Osteoblast (primary cell): ENCODE results near the gene GAS6. TPM values are rescaled to one million over a fixed set of nuclear protein-coding genes. Genes with fewer than 3 reads are reported as not detected.

Experiments used
- DNase-seq: peaks from one replicate; pipeline ENCODE4 v3.0.0; 2011; ENCODE audit warnings: low spot score, mixed read lengths; ENCODE audit not compliant: insufficient read length; ENCODE audit errors: missing footprints
- H2AFZ ChIP-seq: 2 replicates; pipeline ENCODE4 v1.6.0; 2011; ENCODE audit warnings: mild to moderate bottlenecking, low read length
- H3K27ac ChIP-seq: 2 replicates; pipeline ENCODE4 v1.5.1; 2011; ENCODE audit warnings: mild to moderate bottlenecking, low read depth, low read length, moderate library complexity
- H3K27me3 ChIP-seq: 2 replicates; pipeline ENCODE4 v1.6.0; 2012; ENCODE audit warnings: mild to moderate bottlenecking, control low read depth, inconsistent platforms, low read length, moderate library complexity; ENCODE audit not compliant: insufficient read depth
- H3K36me3 ChIP-seq: 2 replicates; pipeline ENCODE4 v1.5.1; 2011; ENCODE audit warnings: mild to moderate bottlenecking, low read length, control low read depth, moderate library complexity; ENCODE audit not compliant: insufficient read depth
- H3K4me1 ChIP-seq: 2 replicates; pipeline ENCODE4 v1.5.1; 2011; ENCODE audit warnings: mild to moderate bottlenecking, low read length, control low read depth, moderate library complexity; ENCODE audit not compliant: insufficient read depth
- H3K4me2 ChIP-seq: 2 replicates; pipeline ENCODE4 v1.6.0; 2011; ENCODE audit warnings: mild to moderate bottlenecking, low read length; ENCODE audit not compliant: insufficient read depth
- H3K4me3 ChIP-seq: fragments of 200-600 bp; sonication (generic); 3 replicates; pipeline ENCODE4 v1.5.1; 2012; ENCODE audit warnings: mild to moderate bottlenecking, low read length, inconsistent platforms; ENCODE audit not compliant: insufficient read depth
- H3K79me2 ChIP-seq: 2 replicates; pipeline ENCODE4 v1.6.0; 2012; ENCODE audit warnings: mild to moderate bottlenecking, low read length, control low read depth, inconsistent platforms; ENCODE audit not compliant: insufficient read depth
- H3K9me3 ChIP-seq: 2 replicates; pipeline ENCODE4 v1.5.1; 2011; ENCODE audit warnings: low read depth, low read length, control low read depth
- H4K20me1 ChIP-seq: 2 replicates; pipeline ENCODE4 v1.6.0; 2012; ENCODE audit warnings: mild to moderate bottlenecking, low read length, control low read depth; ENCODE audit not compliant: insufficient read depth
- total RNA-seq: library from RNA; depleted of rRNA; stranded (reverse); fragments of >200 nt; gene quantifications from 2 replicates; pipeline ENCODE4 v1.2.3, GENCODE V29; 2012
- TF ChIP-seq, protein P1 (sequence below): IDR thresholded peaks from 2 replicates; pipeline ENCODE4 v1.5.1; 2011; ENCODE audit warnings: mild to moderate bottlenecking, low read depth, low read length, moderate library complexity; ENCODE audit errors: extremely low read depth

The GAS6 gene
- total RNA-seq, 1 donor = 417 TPM

DNA sequence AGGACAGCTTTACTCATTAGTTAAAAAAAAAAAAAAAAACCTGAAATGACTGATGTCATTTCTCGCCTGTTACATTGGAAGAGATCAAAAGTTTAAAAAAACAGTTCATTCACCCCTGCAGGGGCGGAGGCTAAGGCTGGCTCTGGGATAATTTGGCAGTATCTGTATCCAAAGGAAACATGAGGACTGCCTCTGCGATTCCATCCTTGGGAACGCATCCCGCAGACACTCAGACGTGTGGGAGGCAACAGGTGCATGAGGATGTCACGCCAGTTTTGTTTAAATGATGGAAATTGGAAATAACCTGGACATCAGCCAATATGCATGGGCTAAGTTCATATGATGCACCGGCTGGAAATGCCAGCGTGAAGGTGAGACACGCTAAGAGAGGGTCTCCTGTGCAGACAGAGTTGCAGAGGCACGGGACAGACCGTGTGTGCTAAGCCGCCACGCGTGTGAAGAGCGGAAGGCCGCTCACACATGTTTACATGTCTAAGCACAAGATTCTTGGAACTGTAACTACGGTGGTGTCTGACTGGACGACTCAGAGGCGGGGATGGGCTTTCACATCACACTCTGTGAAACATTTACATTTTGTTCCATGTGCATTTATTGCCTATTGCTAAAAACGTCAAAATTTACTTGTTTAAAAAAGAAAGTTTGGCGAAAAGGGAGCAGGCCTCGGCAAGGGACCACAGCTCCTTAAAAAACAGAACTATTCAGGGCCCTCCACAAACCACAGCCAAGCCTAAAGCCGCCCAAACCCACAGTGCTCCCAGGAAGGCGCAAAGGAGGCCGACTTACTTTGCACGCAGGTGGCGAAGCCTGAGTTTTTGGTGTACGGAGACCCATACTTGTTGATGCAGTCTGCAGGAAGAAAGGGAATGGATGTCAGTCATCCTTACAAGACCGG, 17.9 kb downstream of the GAS6 start:
- peaks cover 92% of the 10 kb centered on the region for H4K20me1 ChIP-seq
- H3K27me3 ChIP-seq = no peaks in the 10 kb centered on the region
- H3K27ac ChIP-seq = peak overlapping the region; percentile 32
- TF ChIP-seq, protein P1, sequence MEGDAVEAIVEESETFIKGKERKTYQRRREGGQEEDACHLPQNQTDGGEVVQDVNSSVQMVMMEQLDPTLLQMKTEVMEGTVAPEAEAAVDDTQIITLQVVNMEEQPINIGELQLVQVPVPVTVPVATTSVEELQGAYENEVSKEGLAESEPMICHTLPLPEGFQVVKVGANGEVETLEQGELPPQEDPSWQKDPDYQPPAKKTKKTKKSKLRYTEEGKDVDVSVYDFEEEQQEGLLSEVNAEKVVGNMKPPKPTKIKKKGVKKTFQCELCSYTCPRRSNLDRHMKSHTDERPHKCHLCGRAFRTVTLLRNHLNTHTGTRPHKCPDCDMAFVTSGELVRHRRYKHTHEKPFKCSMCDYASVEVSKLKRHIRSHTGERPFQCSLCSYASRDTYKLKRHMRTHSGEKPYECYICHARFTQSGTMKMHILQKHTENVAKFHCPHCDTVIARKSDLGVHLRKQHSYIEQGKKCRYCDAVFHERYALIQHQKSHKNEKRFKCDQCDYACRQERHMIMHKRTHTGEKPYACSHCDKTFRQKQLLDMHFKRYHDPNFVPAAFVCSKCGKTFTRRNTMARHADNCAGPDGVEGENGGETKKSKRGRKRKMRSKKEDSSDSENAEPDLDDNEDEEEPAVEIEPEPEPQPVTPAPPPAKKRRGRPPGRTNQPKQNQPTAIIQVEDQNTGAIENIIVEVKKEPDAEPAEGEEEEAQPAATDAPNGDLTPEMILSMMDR = no peak
- no peak overlapping the region for H2AFZ ChIP-seq
- H3K4me2 ChIP-seq = no peak overlapping the region
- peaks cover 72% of the 10 kb centered on the region for H3K36me3 ChIP-seq
- DNase-seq = peak; percentile 84
- no peak overlapping the region for H3K4me3 ChIP-seq
- H3K9me3 ChIP-seq = no peaks in the 10 kb centered on the region
- peaks cover 96% of the 10 kb centered on the region for H3K79me2 ChIP-seq
- H3K4me1 ChIP-seq = peaks cover 25% of the 10 kb centered on the region

DNA sequence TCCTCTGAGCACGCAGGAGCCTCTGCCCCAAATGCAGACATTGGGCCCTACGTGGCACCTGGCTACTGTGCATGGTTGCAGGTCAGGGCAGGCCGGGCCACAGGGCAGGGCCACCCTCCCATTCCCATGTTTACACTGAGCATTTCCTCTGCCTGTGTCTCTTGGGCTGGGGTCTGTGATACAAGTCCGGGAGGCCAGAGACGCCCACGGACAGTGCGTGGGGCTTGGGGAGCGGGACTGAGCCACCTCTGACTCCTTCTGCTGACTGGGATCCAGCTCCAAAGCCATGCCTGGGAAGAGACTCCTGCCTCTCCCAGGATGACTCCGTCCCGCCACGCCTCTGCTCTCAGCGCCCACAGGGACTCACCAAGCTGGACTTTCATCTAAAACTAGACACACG, 18.8 kb downstream of the GAS6 start:
- H4K20me1 ChIP-seq = peaks cover 92% of the 10 kb centered on the region
- peaks cover 25% of the 10 kb centered on the region for H3K4me1 ChIP-seq
- peaks cover 72% of the 10 kb centered on the region for H3K36me3 ChIP-seq
- no peaks in the 10 kb centered on the region for H3K27me3 ChIP-seq
- DNase-seq = no peak
- H3K4me3 ChIP-seq = no peak overlapping the region
- H3K27ac ChIP-seq = peak overlapping the region; percentile 32
- H2AFZ ChIP-seq = no peak overlapping the region
- TF ChIP-seq, protein P1 = no peak
- no peaks in the 10 kb centered on the region for H3K9me3 ChIP-seq
- peaks cover 96% of the 10 kb centered on the region for H3K79me2 ChIP-seq
- no peak overlapping the region for H3K4me2 ChIP-seq

DNA sequence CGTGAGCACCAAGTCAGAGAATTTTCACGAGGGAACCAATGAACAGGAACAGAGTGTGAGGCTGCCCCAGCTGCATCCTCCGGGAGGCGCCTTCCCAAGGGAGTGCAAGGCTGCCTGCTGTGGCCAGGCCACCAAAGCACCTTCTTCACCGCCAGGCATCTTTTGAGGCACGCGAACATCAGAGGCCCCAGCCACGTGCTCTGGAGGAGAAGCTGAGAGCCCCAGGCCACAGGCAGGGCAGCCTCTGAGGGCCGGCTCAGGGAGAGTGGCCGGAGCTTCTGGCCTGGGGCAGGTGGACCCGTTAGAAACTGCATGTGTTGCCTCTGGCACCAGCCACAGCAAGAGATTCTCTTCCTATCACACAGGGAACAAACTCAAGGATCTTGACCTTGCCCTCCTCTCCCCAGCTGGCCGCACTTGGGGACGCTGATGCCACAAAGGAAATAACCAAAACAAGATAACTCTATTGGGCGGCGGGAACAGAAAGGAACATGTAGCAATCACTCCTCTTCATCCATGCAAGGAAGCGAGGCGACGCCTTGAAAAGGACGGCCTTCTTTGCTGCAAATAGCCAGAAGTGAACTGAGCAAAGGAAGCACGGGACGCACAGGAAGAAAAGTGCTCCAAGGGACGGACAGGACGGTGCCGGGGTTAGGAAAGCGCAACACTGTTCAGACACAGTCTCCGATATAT, 19.9 kb downstream of the GAS6 start:
- no peak overlapping the region for H3K27ac ChIP-seq

More for the DNA sequence above, 19.9 kb downstream of the GAS6 start:
- H3K4me1 ChIP-seq = peaks cover 24% of the 10 kb centered on the region
- H3K4me2 ChIP-seq = no peak overlapping the region
- peaks cover 96% of the 10 kb centered on the region for H3K79me2 ChIP-seq
- H3K27me3 ChIP-seq = no peaks in the 10 kb centered on the region
- TF ChIP-seq, protein P1 = no peak
- no peak overlapping the region for H3K4me3 ChIP-seq
- no peak for DNase-seq
- peaks cover 77% of the 10 kb centered on the region for H3K36me3 ChIP-seq
- H4K20me1 ChIP-seq = peaks cover 85% of the 10 kb centered on the region
- no peak overlapping the region for H2AFZ ChIP-seq
- H3K9me3 ChIP-seq = no peaks in the 10 kb centered on the region
